NB4 (cell line): ENCODE data around the gene OSBPL10.

Experiments
- POLR2A ChIP-seq: IDR thresholded peaks from 2 replicates; pipeline ENCODE4 v1.6.1; 2011; ENCODE audit warnings: mild to moderate bottlenecking; ENCODE audit not compliant: insufficient read length; ENCODE audit errors: extremely low read depth
- TF ChIP-seq, protein P1 (sequence below): IDR thresholded peaks from one replicate; pipeline ENCODE4 v1.5.1; 2012; ENCODE audit warnings: low read depth, low read length

DNA sequence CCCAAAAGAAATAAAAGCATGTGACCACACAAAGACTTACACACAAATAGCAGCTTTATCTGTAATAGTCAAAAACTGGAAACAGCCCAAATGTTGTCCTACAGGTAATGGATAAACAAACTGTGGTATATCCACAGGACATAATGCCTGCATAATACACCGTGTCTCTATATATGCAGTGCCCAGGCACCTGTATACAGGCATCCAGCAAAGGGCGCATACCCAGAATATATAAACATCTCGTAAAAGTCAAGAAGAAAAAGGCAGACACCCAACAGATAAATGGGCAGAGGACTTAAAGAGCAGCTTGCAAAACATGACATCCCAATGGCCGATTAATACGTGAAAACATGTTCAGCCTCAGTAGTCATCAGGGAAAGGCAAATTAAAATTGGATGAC lies 7.2 kb downstream of the OSBPL10 start:
- TF ChIP-seq, protein P1, sequence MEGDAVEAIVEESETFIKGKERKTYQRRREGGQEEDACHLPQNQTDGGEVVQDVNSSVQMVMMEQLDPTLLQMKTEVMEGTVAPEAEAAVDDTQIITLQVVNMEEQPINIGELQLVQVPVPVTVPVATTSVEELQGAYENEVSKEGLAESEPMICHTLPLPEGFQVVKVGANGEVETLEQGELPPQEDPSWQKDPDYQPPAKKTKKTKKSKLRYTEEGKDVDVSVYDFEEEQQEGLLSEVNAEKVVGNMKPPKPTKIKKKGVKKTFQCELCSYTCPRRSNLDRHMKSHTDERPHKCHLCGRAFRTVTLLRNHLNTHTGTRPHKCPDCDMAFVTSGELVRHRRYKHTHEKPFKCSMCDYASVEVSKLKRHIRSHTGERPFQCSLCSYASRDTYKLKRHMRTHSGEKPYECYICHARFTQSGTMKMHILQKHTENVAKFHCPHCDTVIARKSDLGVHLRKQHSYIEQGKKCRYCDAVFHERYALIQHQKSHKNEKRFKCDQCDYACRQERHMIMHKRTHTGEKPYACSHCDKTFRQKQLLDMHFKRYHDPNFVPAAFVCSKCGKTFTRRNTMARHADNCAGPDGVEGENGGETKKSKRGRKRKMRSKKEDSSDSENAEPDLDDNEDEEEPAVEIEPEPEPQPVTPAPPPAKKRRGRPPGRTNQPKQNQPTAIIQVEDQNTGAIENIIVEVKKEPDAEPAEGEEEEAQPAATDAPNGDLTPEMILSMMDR = no peak
- no peak for TF ChIP-seq POLR2A
